ENCODE results near the gene WDR76. TPM values are rescaled to one million over a fixed set of nuclear protein-coding genes. Genes with fewer than 3 reads are reported as not detected.
"Not testable (repeated sequence)": the region's sequence is repeated elsewhere in the genome, so short reads cannot be mapped to it uniquely, and the experiment has no call there.

WDR76 gene
- total RNA-seq, 4 donors from 2014 or later = 6.4 to 11.4 (median 10.1) TPM

GRCh38 chr15:43821505-43821904 lies 5.3 kb upstream of the WDR76 start:
- 10 to 29% methylated on average over 3 of the region's 3 CpGs for WGBS, 2 donors (ENCODE audit: low coverage in 1 of 2)
- H3K4me1 ChIP-seq = peaks cover 4 to 70% (median 18%) of the 10 kb centered on the region in 3 donors
- no peak overlapping the region for H3K27ac ChIP-seq

GRCh38 chr15:43824302-43825246 lies 2.2 kb upstream of the WDR76 start, which contains the start of gene MFAP1:
Gene MFAP1 (minus strand): TSS chr15:43824690. CDS start chr15:43824569, 121 bp downstream.
- Histone ChIP-seq H3K27me3 (no peaks in the 10 kb centered on the region), H3K36me3 (peaks cover 0 to 7% of the 10 kb centered on the region in 2 donors), H3K4me3 (peak within 1 kb of the TSS; percentile 80 to 100), H3K9me3 (no peaks in the 10 kb centered on the region), H3K4me1 (peaks cover 4 to 73% (median 18%) of the 10 kb centered on the region in 3 donors), H3K27ac (peak within 1 kb of the TSS; percentile 93 to 99 (median 93))
- peak; percentile 95 for ATAC-seq
- peak; percentile 98 for TF ChIP-seq POLR2AphosphoS5 (IDR thresholded peaks at IDR 0.05)
- TF ChIP-seq CTCF (IDR thresholded peaks at IDR 0.05) = no peak
- TF ChIP-seq POLR2A (IDR thresholded peaks at IDR 0.05) = peak; percentile 82 to 84
- no peak for TF ChIP-seq EP300 (IDR thresholded peaks at IDR 0.05)
- WGBS, 2 donors (ENCODE audit: low coverage in 1 of 2) = 15 to 54% methylated on average over 7 to 30 of the region's 46 CpGs

More at GRCh38 chr15:43821505-43821904, 5.3 kb upstream of the WDR76 start:
- ATAC-seq = no peak
- no peak overlapping the region for H3K4me3 ChIP-seq
- H3K9me3 ChIP-seq = no peaks in the 10 kb centered on the region
- no peak for TF ChIP-seq EP300 (IDR thresholded peaks at IDR 0.05)
- TF ChIP-seq POLR2AphosphoS5 (IDR thresholded peaks at IDR 0.05) = no peak
- no peak for TF ChIP-seq CTCF (IDR thresholded peaks at IDR 0.05)
- no peak for TF ChIP-seq POLR2A (IDR thresholded peaks at IDR 0.05)
- H3K27me3 ChIP-seq = no peaks in the 10 kb centered on the region
- peaks cover 0 to 19% of the 10 kb centered on the region in 2 donors for H3K36me3 ChIP-seq

- not testable (repeated sequence) for H3K27me3 ChIP-seq, H3K9me3 ChIP-seq, ATAC-seq, H3K4me3 ChIP-seq, H3K36me3 ChIP-seq, H3K27ac ChIP-seq
- 91 to 94% methylated on average over 6 to 11 of the region's 11 CpGs for WGBS, 2 donors (ENCODE audit: low coverage in 1 of 2)
- H3K4me1 ChIP-seq = peaks cover 4 to 67% (median 18%) of the 10 kb centered on the region in 3 donors
Observed at GRCh38 chr15:43825305-43825704, 1.5 kb upstream of the WDR76 start.

- TF ChIP-seq EP300 (IDR thresholded peaks at IDR 0.05) (no peak), CTCF (IDR thresholded peaks at IDR 0.05) (no peak), POLR2A (IDR thresholded peaks at IDR 0.05) (no peak), POLR2AphosphoS5 (IDR thresholded peaks at IDR 0.05) (no peak)
- Histone ChIP-seq H3K9me3 (no peaks in the 10 kb centered on the region), H3K27ac (peak overlapping the region in 3 of 4 donors; percentile 82 to 84 (median 84)), H3K4me1 (peaks cover 4 to 60% (median 18%) of the 10 kb centered on the region in 3 donors), H3K27me3 (no peaks in the 10 kb centered on the region), H3K4me3 (peak overlapping the region in 1 of 2 donors; percentile 61), H3K36me3 (no peaks in the 10 kb centered on the region)
- ATAC-seq = no peak
- 97 to 100% methylated on average over 3 to 11 of the region's 11 CpGs for WGBS, 2 donors (ENCODE audit: low coverage in 1 of 2)
Observed at GRCh38 chr15:43826029-43826507, 734 bp upstream of the WDR76 start.

- H3K36me3 ChIP-seq = no peaks in the 10 kb centered on the region
Observed at GRCh38 chr15:43828061-43828657, 1.4 kb downstream of the WDR76 start.

GRCh38 chr15:43829951-43830540 lies 3.2 kb downstream of the WDR76 start:
- H3K27ac ChIP-seq, H3K27me3 ChIP-seq, H3K9me3 ChIP-seq, H3K36me3 ChIP-seq, H3K4me3 ChIP-seq, ATAC-seq: not testable (repeated sequence)
- 100% methylated on average over 3 of the region's 9 CpGs; no CpG with 5 or more reads in 1 of the 2 donors for WGBS, 2 donors (ENCODE audit: low coverage in 1 of 2)
- H3K4me1 ChIP-seq = peaks cover 0 to 27% (median 4%) of the 10 kb centered on the region in 3 donors

More at GRCh38 chr15:43828061-43828657, 1.4 kb downstream of the WDR76 start:
- H3K27me3 ChIP-seq = no peaks in the 10 kb centered on the region
- peaks cover 4 to 39% (median 10%) of the 10 kb centered on the region in 3 donors for H3K4me1 ChIP-seq
- no peaks in the 10 kb centered on the region for H3K9me3 ChIP-seq
- no peak overlapping the region for H3K4me3 ChIP-seq
- TF ChIP-seq CTCF (IDR thresholded peaks at IDR 0.05) (no peak), POLR2A (IDR thresholded peaks at IDR 0.05) (no peak), EP300 (IDR thresholded peaks at IDR 0.05) (no peak), POLR2AphosphoS5 (IDR thresholded peaks at IDR 0.05) (no peak)
- H3K27ac ChIP-seq = peak overlapping the region in 3 of 4 donors; percentile 82 to 84 (median 84)
- no peak for ATAC-seq
- 42 to 47% methylated on average over 6 of the region's 6 CpGs for WGBS, 2 donors (ENCODE audit: low coverage in 1 of 2)

GRCh38 chr15:43830691-43831275 lies 4.0 kb downstream of the WDR76 start:
- Histone ChIP-seq H3K4me1 (peaks cover 0 to 24% (median 4%) of the 10 kb centered on the region in 3 donors), H3K36me3 (peaks cover 0 to 12% of the 10 kb centered on the region in 2 donors)
- not testable (repeated sequence) for H3K9me3 ChIP-seq, H3K27ac ChIP-seq, ATAC-seq, H3K4me3 ChIP-seq, H3K27me3 ChIP-seq
- 90 to 93% methylated on average over 3 to 7 of the region's 9 CpGs for WGBS, 2 donors (ENCODE audit: low coverage in 1 of 2)

Data from gastroesophageal sphincter (tissue), 4 donors.